ENCODE data around the gene KLF7.

GRCh38 chr2:207032490-207032889 is 133.3 kb downstream of the KLF7 start:
- TF ChIP-seq CTCF (IDR thresholded peaks at IDR 0.05; ENCODE audit: insufficient read depth, low read length) (no peak), GABPA (IDR thresholded peaks at IDR 0.05; ENCODE audit: low read depth) (no peak), POLR2AphosphoS5 (IDR thresholded peaks at IDR 0.05; ENCODE audit: low read depth) (no peak), SPI1 (IDR thresholded peaks at IDR 0.05; ENCODE audit: borderline replicate concordance, low read depth) (no peak)
- TF ChIP-seq, protein P1, sequence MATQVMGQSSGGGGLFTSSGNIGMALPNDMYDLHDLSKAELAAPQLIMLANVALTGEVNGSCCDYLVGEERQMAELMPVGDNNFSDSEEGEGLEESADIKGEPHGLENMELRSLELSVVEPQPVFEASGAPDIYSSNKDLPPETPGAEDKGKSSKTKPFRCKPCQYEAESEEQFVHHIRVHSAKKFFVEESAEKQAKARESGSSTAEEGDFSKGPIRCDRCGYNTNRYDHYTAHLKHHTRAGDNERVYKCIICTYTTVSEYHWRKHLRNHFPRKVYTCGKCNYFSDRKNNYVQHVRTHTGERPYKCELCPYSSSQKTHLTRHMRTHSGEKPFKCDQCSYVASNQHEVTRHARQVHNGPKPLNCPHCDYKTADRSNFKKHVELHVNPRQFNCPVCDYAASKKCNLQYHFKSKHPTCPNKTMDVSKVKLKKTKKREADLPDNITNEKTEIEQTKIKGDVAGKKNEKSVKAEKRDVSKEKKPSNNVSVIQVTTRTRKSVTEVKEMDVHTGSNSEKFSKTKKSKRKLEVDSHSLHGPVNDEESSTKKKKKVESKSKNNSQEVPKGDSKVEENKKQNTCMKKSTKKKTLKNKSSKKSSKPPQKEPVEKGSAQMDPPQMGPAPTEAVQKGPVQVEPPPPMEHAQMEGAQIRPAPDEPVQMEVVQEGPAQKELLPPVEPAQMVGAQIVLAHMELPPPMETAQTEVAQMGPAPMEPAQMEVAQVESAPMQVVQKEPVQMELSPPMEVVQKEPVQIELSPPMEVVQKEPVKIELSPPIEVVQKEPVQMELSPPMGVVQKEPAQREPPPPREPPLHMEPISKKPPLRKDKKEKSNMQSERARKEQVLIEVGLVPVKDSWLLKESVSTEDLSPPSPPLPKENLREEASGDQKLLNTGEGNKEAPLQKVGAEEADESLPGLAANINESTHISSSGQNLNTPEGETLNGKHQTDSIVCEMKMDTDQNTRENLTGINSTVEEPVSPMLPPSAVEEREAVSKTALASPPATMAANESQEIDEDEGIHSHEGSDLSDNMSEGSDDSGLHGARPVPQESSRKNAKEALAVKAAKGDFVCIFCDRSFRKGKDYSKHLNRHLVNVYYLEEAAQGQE (IDR thresholded peaks at IDR 0.05; ENCODE audit: insufficient replicate concordance, low read depth) = no peak
